Osteoblast (primary cell): ENCODE results near the gene GALR3. TPM values are rescaled to one million over a fixed set of nuclear protein-coding genes. Genes with fewer than 3 reads are reported as not detected.

Experiments
- DNase-seq: peaks from one replicate; pipeline ENCODE4 v3.0.0; 2011; ENCODE audit warnings: low spot score, mixed read lengths; ENCODE audit not compliant: insufficient read length; ENCODE audit errors: missing footprints
- H2AFZ ChIP-seq: 2 replicates; pipeline ENCODE4 v1.6.0; 2011; ENCODE audit warnings: mild to moderate bottlenecking, low read length
- H3K27ac ChIP-seq: 2 replicates; pipeline ENCODE4 v1.5.1; 2011; ENCODE audit warnings: mild to moderate bottlenecking, low read depth, low read length, moderate library complexity
- H3K27me3 ChIP-seq: 2 replicates; pipeline ENCODE4 v1.6.0; 2012; ENCODE audit warnings: mild to moderate bottlenecking, control low read depth, inconsistent platforms, low read length, moderate library complexity; ENCODE audit not compliant: insufficient read depth
- H3K36me3 ChIP-seq: 2 replicates; pipeline ENCODE4 v1.5.1; 2011; ENCODE audit warnings: mild to moderate bottlenecking, low read length, control low read depth, moderate library complexity; ENCODE audit not compliant: insufficient read depth
- H3K4me1 ChIP-seq: 2 replicates; pipeline ENCODE4 v1.5.1; 2011; ENCODE audit warnings: mild to moderate bottlenecking, low read length, control low read depth, moderate library complexity; ENCODE audit not compliant: insufficient read depth
- H3K4me2 ChIP-seq: 2 replicates; pipeline ENCODE4 v1.6.0; 2011; ENCODE audit warnings: mild to moderate bottlenecking, low read length; ENCODE audit not compliant: insufficient read depth
- H3K4me3 ChIP-seq: fragments of 200-600 bp; sonication (generic); 3 replicates; pipeline ENCODE4 v1.5.1; 2012; ENCODE audit warnings: mild to moderate bottlenecking, low read length, inconsistent platforms; ENCODE audit not compliant: insufficient read depth
- H3K79me2 ChIP-seq: 2 replicates; pipeline ENCODE4 v1.6.0; 2012; ENCODE audit warnings: mild to moderate bottlenecking, low read length, control low read depth, inconsistent platforms; ENCODE audit not compliant: insufficient read depth
- H3K9me3 ChIP-seq: 2 replicates; pipeline ENCODE4 v1.5.1; 2011; ENCODE audit warnings: low read depth, low read length, control low read depth
- H4K20me1 ChIP-seq: 2 replicates; pipeline ENCODE4 v1.6.0; 2012; ENCODE audit warnings: mild to moderate bottlenecking, low read length, control low read depth; ENCODE audit not compliant: insufficient read depth
- CTCF ChIP-seq: IDR thresholded peaks from 2 replicates; pipeline ENCODE4 v1.5.1; 2011; ENCODE audit warnings: mild to moderate bottlenecking, low read depth, low read length, moderate library complexity; ENCODE audit errors: extremely low read depth
- total RNA-seq: library from RNA; depleted of rRNA; stranded (reverse); fragments of >200 nt; gene quantifications from 2 replicates; pipeline ENCODE4 v1.2.3, GENCODE V29; 2012

The GALR3 gene
- total RNA-seq, 1 donor = not detected

GRCh38 chr22:37820350-37820749 lies 2.8 kb upstream of the GALR3 start:
- no peak overlapping the region for H3K4me3 ChIP-seq
- no peaks in the 10 kb centered on the region for H3K79me2 ChIP-seq
- no peak for TF ChIP-seq CTCF

GRCh38 chr22:37822079-37822833 lies 926 bp upstream of the GALR3 start:
- Histone ChIP-seq H3K4me3 (no peak overlapping the region), H3K79me2 (no peaks in the 10 kb centered on the region), H3K36me3 (no peaks in the 10 kb centered on the region), H4K20me1 (no peaks in the 10 kb centered on the region), H3K4me2 (no peak overlapping the region), H2AFZ (no peak overlapping the region), H3K4me1 (peaks cover 9% of the 10 kb centered on the region), H3K27ac (no peak overlapping the region), H3K9me3 (no peaks in the 10 kb centered on the region), H3K27me3 (peaks cover 19% of the 10 kb centered on the region)
- TF ChIP-seq CTCF = no peak
- peak; percentile 62 for DNase-seq

More at GRCh38 chr22:37820350-37820749, 2.8 kb upstream of the GALR3 start:
- Histone ChIP-seq H3K9me3 (no peaks in the 10 kb centered on the region), H3K36me3 (no peaks in the 10 kb centered on the region), H3K4me1 (peaks cover 9% of the 10 kb centered on the region), H3K27ac (no peak overlapping the region), H3K4me2 (no peak overlapping the region), H2AFZ (no peak overlapping the region), H3K27me3 (peaks cover 19% of the 10 kb centered on the region), H4K20me1 (no peaks in the 10 kb centered on the region)
- peak; percentile 67 for DNase-seq

- peak overlapping the region; percentile 43 for H3K4me3 ChIP-seq
- peak overlapping the region; percentile 65 for H3K4me2 ChIP-seq
- TF ChIP-seq CTCF = no peak
Measured at GRCh38 chr22:37824674-37825641, 1.8 kb downstream of the GALR3 start.

GRCh38 chr22:37827056-37827455 lies 3.9 kb downstream of the GALR3 start:
- Histone ChIP-seq H3K4me3 (no peak overlapping the region), H3K27ac (no peak overlapping the region), H2AFZ (no peak overlapping the region), H3K4me2 (no peak overlapping the region), H3K27me3 (peaks cover 8% of the 10 kb centered on the region), H3K36me3 (peaks cover 18% of the 10 kb centered on the region), H3K9me3 (no peaks in the 10 kb centered on the region), H4K20me1 (no peaks in the 10 kb centered on the region), H3K79me2 (no peaks in the 10 kb centered on the region), H3K4me1 (no peaks in the 10 kb centered on the region)
- no peak for TF ChIP-seq CTCF
- peak; percentile 86 for DNase-seq

More at GRCh38 chr22:37824674-37825641, 1.8 kb downstream of the GALR3 start:
- no peaks in the 10 kb centered on the region for H3K36me3 ChIP-seq
- H3K27me3 ChIP-seq = peaks cover 12% of the 10 kb centered on the region
- DNase-seq = peak; percentile 91
- no peaks in the 10 kb centered on the region for H4K20me1 ChIP-seq
- no peaks in the 10 kb centered on the region for H3K9me3 ChIP-seq
- no peak overlapping the region for H3K27ac ChIP-seq
- no peaks in the 10 kb centered on the region for H3K79me2 ChIP-seq
- no peaks in the 10 kb centered on the region for H3K4me1 ChIP-seq
- no peak overlapping the region for H2AFZ ChIP-seq
